GM18511 (cell line): ENCODE results near the gene FRMD5.

Experiments used
- ATAC-seq: cut with Tn5 transposase; IDR thresholded peaks from one replicate; pipeline ENCODE4 v1.9.1; 2021; ENCODE audit warnings: mild to moderate bottlenecking, moderate library complexity; ENCODE audit not compliant: unreplicated experiment

FRMD5 gene

DNA sequence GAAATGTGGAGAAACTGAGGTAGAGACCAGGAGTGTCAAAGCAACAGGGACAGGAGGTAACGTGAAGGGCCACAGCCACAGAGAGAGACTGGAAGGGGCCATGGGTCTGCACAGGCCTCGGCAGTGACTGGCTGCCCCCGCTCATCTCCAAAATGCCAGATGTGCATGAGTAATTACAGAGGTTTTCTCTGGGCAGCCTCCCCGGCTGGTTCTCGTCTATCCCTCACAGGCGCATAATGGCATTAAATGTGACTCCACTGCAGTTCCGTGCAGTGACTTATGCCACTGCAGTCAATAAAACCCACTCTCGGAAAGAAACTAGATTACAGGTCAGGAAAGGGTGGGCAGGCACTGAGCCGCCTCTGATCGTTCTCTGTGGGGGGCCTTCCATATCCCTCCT, 293.6 kb downstream of the FRMD5 start:
- ATAC-seq = no peak

DNA sequence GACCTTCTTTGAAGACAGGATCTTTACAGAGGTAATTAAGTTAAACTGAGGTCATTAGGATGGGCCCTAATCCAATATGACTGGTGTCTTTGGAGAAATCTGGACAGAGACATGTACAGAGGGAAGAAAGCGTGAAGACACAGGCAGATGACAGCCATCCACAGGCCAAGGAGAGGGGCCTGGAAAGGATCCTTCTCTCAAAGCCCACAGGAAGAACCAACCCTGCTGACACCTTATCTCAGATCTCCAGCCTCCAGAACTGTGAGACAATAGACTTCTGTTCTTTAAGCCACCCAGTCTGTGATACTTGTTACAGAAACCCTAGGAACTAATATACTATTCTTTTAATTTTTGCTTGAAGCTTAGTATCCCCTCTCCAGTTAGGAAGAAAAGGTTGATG, 294.1 kb downstream of the FRMD5 start:
- ATAC-seq = no peak

DNA sequence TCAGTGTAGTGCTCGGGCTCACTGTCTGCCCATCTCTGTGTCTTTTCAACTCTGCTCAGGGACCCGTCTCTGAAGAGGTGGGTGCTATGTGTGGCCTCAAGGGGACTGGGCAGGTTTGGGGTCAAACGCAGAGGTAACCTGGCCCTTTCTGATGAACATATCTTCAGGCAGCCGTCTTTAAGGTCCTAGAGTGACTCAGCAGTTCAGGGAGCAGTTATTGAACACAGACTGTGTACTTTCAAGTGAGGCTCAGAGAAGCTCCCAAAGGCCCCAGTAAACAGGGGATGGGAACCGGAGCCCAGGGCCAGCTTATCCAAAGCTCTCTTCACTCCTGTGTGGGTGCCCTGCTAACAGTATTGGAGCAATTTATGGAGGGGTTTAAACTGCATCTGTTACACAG, 295.1 kb downstream of the FRMD5 start:
- no peak for ATAC-seq

DNA sequence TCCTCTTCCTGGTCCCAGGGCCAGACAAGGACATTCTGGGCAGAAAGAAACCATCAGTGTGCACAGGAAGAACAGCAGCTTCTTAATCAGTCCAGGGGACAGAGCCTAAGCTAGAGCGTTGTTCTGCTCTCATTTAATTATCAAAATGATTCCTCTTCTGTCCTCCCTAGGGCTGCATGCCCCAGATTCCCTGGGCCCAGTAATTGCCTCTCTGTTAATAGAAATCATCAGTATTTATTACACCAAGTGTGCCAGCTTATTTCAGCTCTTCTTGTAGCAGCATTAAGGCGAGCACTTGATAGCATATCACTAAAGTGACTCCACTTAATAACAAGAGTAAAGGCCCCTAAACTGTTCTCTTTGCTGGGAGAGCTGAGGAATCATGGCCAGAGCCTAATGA, 296.2 kb downstream of the FRMD5 start:
- ATAC-seq = no peak

DNA sequence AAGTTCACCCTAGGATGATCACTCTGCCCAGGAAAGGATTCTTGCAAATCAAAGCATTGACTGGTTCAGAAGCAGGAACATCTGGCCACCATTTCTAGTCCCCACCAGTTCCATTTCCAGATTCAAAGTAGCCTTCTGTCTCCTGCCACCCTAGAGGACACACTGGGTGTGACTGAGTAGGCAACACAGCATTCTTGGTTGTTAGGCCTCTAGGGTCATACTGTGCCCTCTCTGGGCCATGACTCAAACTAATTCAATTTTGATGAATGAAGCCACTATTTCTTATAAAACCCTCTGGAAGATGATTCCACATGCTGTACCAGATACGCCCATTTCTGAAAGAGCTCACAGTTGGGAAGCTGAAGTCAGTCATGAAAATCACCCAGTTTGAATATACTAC, 298.5 kb downstream of the FRMD5 start:
- ATAC-seq = no peak

DNA sequence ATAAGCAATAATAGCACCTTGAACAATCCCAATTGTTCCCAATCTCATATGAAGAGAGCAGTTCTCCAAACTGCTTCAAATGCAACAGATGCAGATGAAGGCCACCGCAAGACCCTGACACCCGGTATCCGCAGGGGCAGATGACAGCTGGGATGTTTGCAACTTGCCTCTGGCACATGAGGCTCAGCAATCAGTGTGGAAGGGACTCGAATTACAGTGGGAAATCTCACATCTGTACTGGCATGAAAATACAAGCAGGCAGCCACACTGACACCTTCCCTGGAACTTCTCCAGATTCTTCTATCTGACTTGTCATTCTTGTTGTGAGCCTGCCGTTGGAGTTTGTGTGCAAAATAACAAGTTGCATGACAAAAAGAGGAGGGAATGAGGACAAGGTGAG, 299.5 kb downstream of the FRMD5 start:
- no peak for ATAC-seq

DNA sequence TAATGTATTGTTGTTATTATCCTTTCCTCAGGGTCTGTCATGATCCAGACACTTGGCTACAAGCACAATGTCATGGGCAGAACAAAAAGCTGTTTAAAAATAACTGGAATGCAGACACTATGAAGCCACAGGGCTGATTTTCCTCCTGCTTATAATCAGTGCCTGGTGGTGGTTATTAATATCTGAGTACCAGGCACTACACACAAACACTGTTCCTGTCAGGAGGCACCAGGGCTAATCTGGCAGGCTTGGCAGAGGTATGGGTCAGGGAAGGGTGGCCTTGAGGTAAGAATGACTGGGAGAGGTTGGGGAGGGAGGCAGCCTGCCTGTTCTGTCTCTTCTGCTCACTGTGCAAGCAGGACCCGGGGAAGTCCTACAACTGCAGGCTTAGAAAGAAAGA, 301.1 kb downstream of the FRMD5 start:
- no peak for ATAC-seq

DNA sequence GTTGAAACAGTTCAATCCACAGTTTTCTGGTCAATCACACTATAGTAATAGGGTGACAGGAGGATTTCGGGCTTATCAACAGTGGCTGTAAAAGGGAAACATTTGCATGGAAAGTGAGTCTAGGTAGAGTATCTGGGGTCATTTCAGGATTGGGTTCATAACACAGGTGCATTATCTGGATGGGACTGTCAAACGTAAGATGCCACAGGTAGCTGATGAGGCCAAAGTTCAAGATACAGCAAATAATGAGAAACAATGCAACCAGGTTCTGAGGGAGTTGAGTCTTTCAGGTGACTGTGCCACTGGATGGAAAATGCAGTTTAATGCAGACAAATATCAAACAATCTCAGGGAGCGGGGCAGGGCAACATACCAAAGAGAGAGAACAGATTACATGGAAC, 306.0 kb downstream of the FRMD5 start:
- ATAC-seq = no peak

DNA sequence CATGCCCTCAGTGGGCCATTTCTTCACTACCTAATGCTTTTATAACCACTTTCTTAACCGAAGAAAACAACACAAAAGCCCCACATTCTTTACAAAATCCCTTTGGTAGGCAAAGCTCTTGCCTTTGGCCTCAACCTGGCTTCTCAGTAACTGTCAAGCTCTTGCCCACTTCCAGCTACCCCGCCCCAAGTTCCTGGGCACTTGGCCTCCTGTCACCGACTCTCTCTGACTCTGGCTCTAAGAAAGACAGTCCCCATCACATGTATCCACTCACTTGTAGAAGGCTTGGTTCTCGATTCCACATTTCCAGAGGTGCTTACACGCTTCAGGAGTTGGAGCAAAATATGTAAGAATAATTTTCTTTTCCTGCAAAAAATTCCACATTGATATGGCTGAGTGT, 307.2 kb downstream of the FRMD5 start:
- ATAC-seq = no peak

DNA sequence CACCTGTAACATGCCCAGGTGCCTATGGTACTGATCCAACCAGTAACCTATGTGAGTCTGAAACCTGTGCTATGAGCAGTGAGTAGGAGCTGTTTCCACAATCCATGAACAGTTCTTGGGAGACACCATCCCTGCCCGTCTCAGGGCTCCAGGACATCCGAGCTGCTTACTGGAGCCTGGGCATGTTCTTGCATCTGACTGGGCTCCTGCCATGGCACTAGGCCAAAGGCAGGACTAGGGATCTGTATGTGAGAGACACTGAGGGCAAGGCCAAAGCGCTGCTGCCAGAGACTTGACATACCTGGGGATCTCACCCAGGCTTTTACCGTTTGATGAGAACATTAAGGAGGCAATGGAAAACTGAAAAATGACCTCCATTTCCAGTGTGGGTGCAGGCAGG, 308.5 kb downstream of the FRMD5 start:
- no peak for ATAC-seq

DNA sequence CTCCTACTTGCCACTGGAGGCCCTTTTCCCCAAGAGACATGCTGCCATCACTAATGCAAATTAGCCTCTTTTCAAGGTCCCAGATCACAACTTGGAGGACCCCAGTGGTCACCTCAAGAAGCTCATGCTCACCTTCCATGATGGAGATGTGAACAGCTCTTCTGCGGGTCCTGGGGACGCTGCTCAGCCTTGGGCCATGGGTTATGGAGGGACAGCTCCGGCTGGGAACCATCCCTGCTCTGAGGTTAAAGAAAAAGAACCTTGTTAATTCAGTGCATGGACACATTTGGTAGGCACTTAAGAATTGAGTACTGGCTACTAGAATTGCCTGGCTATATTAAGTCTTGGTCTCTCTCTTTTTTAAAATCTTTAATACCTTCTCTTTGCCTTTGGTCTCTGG, 311.5 kb downstream of the FRMD5 start:
- ATAC-seq = no peak

DNA sequence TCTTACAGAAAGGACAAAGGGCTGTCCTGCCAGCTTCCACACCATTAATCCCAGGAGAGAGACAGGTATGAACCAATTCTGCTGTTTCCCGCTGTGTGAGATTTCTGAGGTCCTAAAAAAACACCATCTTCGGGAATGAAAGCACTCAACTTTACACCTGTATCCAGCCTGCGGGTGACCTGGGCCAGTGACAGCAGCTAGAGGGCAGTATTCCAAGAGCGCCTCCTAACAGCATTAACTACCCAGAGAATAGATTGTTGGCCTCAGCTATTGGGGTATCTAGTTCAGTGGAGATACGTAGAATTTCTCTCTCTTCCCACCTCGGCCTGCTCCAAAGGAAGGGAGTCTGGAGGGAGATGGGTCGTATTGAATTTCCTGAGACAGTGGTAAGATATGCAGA, 313.1 kb downstream of the FRMD5 start:
- ATAC-seq = no peak

DNA sequence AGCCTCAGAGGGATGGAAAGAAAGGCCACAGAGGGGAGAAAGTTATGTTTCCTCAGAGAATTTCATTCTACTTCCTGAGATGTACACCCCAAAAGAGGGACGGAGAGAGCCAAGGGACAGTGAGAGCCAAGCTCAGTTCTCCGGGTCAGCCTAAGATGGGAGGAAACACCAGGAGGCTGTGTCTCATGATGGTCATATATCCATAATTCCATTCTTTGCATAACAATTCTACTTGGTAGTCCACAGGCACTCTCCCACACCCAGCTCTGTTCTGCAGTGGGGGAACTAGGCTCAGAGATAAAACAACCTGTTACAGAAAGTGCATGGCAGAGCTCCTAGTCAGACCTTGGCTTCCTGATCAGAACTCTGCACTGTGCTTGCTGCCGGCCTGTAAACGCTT, 313.8 kb downstream of the FRMD5 start:
- ATAC-seq = no peak

DNA sequence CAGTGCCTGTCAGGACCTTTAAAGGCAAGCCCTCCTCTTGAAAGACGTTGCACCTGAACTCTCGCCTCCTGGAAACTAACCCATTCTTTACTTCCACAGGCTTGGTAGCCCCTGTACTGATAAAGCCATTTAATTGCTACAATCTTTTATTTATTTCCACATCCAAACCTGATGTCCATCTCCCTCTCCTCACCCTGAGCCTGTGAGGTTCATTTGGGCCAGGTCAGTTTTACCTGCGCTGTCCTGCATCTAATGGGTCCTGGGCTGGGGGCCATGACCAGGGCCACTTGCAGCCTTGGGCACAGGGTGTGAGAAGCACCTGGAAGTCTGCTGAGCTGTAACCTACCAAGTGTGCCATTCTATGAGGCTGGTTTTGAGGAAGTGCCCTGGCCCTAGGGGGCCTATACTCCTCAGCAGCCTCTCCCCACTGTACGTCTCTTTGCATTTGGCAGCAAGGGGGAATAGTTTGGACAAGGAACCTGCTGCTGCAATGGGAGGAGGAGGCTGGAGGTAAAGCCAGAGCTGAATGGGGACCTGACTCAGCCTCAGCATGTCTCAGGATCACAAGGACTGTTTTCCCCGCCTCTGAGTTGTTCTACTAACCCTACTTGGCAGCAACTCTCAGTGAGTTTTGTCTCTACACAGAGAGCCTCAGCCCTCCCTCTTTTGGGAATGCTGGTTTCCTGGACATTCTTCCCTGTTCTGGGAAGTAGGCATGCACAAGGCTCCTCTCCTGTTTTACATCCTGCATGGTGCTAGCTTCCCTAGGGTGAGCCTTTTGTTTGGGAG, 314.5 kb downstream of the FRMD5 start:
- no peak for ATAC-seq

DNA sequence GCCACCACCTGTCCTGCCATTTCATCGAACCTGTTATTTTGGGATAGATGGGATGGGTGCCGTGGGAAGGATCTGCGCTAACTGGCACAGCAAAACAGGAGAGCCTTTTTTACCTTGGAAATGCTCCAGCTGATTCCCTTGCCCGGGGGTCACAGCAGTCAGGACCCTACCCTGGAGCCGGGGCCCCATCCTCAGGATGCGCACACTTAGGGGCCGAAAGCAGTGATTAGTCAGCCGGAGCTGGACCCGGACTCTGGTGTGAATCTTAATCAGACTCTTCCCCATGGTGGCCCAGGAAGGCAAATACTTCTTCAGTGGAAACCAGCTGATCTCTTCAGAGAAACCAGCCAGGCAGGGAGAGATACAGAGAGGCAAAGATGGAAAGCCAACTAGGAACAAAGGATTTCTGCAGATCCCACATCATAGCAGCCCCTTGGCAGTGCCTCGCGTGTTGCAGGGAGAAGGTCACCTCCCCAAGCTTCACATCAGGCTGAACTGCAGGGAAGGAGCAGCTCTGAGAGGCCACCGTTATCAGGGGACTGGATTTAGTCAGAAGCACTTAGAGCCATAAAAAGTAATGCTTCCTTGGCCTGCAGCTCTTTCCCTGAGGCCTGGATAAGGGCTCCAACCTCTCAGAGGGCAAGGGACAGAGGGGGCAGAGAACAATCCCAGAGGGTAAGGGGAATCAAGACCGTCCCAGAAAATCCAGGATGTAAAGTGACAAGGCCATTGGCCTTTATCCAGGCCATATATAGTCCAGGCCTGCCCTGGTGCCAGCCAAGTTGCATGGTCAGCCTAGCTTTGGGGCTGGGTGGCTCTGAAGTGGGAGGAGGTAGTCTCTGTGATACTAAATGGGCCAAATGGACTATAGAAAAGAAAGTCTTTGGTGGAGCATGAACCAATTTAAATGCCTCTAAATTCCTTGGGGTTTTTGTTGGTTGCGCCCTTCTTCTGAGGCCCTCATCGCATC, 315.4 kb downstream of the FRMD5 start:
- ATAC-seq = no peak

DNA sequence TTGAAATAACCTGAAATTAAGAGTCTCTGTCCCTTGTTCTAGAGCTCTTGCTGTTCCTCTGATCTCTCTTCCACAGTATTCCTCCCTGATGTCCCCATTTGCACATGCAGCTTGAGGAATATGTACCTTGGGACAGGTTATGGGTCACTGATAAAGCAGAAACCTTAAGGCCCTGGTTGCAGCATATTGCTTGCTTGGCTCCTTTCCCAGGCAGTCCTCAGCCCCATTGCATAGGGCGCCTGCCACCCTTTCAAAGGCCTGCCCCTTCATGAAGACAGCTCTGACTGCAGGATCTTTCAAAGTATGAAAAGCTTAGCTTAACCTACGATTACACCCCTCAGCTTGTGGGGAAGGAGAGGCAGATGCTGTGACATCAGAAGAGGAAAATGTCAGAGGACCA, 316.6 kb downstream of the FRMD5 start:
- no peak for ATAC-seq

DNA sequence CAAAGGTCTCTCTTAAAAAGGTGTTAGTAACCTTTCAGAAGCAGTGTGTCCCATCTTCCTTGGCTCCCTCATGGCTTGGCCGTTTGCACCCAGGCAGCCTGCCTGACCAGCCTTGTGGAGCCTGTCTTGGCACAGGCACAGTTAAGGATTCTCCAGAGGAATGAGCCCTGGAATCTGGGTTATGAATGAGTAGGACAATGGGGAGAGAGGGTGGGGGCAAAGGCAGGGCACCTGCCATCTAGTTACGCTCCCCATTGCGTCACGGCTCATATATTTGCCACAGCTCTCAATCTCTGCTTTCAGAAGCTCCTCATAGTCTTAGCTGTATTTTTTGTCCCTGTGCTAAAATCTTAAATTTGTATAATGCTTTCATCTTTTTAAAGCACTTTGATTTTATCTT, 317.7 kb downstream of the FRMD5 start:
- ATAC-seq = no peak

DNA sequence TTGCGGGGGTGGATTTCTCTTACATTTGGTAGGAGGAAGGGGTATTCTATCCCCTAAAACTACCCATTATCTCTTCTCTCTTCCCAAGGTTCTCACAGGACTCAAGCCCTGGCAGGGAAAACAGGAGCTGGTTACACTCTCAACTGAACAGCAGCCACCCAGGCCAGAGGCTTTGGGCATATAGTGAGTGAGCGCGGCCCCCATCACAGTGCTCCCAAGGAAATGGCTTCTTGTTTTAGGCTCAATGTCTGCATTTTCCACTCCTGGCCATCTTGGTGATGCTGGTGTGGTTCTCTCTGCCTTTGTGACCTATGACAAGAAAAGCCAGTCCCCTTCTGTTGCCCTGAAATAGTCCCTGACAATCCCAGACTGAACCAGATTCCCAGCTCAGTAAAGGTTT, 318.2 kb downstream of the FRMD5 start:
- no peak for ATAC-seq

DNA sequence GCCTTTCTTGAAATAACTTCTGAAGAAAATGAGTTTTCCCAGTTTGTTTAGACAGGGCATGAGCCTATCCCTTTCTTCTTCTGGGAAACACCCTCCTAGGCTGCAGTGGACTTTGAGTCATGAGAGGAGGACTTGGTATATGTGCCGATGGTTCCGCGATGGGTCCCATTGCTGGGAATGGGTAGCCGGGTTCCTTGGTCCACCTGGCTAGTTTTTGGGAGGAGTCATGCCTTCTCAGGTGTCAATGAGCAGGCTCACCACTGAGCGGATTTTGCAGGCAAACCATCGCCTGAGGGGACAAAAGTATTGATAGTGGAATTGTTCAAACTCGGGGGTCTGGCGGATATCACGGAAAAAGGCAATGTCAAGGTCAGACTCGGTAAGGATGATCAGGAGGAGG, 321.4 kb downstream of the FRMD5 start:
- ATAC-seq = no peak

DNA sequence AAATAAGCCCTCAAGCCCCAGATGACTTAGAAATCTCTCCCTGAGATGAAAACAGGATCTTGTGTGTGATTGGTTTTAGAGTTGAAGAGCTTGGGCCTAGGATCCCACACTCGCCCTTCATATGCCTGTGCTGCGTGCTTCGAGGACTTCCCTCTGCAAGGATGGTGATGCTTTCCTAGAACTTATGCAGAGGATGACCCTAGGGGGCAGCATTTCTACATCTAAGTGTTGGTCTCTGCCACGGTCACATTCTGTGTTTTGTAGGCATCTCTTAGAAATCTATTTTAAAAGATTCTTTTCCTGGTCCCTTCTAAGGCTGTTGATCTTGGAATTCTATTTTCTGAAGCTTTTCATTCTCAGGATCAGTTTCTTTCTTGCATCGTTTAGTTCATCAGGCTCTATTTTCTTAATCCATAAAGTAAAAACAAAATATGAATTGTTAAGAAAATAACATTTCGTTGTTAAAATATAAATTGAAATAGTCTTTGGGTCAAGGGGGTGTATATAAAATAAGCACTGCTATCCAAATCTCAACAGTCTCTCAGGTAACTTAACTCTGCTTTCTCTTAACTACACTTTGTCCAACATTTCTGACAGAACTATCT, 322.6 kb downstream of the FRMD5 start:
- ATAC-seq = no peak

DNA sequence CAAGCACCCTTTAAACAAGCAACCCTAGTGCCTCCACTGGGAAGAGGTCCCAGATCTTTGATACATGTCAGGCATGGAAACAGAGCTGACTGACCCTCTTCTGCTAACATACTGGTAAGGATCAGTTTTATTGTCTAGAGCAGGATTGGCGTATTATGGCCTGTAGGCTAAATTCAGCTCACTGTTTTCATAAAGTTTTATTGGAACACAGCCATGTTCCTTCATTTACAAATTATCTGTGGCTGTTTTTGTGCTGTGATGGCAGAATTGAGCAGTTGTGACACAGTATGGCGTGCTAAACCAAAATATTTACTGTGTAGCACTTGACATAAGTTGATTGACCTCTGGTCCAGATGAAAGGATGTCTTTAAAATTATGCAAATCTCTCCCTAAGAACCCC, 323.2 kb downstream of the FRMD5 start:
- ATAC-seq = no peak

DNA sequence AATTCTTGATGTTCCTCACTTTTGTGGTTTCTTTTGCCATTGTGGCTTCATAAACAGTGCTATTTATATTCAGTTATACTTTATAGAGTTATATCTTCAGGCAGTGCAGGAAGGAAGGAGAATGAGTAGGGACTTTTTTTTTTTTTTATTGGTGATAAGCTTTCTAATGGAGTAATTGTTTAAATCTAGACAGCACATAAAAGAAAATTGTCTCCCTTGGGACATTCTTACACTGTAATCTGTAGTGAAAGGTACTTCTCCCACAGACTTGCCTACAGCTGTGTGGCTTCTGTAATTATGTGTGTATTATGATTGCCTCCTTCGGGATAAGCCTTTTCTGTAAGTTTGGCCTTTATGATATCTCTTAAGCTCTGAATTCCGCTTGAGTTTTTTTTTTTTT, 326.7 kb downstream of the FRMD5 start:
- no peak for ATAC-seq
